ENCODE data around the gene SSR4.

The SSR4 gene

DNA sequence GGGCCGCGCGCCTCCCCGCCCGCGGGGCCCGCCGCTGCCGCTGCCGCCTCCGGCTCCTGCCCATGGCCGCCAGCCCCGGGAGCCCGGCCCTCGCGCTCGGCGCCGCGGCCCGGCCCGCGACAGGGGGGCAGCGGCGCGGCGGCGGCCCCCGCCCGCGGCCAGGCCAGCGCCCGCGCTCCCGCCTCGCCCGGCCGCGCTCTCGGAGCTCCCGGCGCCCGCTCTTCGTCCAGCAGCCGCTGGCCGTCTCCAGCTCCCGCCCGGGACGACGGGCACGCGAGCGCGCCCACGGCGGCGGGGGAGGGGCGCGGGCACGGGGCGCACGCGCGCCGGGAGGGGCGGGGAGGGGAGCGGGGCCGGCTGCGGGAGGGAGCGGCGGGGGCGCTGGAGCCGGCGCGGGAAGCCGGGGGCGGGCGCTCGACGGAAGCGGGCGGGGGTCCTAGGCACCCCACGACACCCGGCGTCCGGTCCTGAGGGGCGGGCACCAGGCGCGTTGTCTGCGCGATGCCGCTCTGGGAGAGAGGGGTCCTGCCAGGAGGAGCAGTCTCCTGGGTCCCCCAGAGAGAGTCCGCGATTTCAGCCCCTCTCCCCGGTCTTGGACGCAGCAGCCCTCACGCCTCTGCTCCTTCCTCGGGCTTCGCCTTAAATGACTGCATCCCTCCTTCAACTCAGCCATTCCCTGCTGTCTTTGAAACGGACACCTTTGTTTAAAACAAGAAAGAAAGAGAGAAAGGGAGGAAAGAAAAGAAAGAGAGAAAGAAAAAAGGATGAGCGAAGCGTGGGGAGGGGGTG lies 36.4 kb downstream of the SSR4 start:
- no peak for DNase-seq (ENCODE audit: low read depth)

DNA sequence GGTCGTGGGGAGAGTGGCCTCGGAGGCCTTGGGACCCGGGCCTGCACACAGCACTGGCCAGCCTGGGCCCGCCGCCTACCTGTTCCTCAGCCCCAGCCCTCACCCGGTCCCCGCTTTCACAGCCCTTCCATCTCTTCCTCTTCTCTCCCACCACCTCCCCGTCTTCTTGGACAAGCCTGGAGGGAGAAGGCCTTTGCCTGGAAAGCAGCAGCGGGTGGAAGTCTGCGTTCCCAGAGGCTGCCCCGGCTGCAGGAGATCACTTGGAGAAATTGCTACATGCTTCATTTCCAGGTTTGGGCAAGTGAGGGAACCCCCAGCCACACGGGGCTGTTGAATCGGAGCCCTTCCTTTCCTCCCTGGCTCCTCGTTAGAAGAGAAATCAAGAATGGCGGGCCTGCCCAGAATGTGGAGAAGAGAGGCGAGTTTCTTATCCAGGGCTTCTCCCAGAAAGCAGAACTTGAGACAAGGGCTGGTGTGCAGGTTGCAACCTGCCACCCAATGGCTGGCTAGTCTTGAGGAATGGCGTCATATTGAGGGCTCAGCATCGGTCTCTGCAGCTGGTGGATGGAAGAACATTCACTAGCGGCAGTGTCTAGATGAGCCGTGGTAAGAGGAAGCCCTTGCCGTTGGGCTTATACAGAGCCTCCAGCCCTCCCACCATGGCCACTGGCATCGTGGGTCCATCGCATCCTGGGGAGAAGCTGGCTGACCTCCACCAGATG lies 37.1 kb downstream of the SSR4 start:
- no peak for DNase-seq (ENCODE audit: low read depth)

DNA sequence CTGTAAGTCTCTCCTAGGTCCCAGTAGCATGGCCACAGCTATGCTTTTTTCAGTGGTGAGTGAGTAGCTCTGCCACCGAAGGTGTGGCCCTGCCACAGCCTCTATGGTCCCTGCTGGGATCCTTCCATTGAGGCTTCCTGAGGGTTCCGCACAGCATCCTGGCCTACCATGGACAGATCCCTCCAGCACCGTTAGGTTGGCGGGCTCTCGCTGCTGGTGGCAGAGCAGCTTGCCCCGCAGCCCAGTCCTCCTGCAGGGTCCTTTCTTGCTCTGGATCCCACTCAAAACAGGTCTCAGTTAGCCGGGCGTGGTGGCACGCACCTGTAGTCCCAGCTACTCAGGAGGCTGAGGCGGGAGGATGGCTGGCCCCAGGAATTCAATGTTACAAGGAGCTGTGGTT lies 38.3 kb downstream of the SSR4 start:
- no peak for DNase-seq (ENCODE audit: low read depth)

- DNase-seq (ENCODE audit: low read depth) = no peak
Measured at GRCh38 chrX:153836921-153837320, 42.5 kb downstream of the SSR4 start.

GRCh38 chrX:153844509-153845082 lies 50.1 kb downstream of the SSR4 start:
- no peak for DNase-seq (ENCODE audit: low read depth)

GRCh38 chrX:153845195-153845594 lies 50.7 kb downstream of the SSR4 start:
- no peak for DNase-seq (ENCODE audit: low read depth)

- no peak for DNase-seq (ENCODE audit: low read depth)
Measured at GRCh38 chrX:153845842-153846241, 51.4 kb downstream of the SSR4 start.

Data from stimulated activated CD8-positive, alpha-beta memory T cell treated with anti-CD3 and anti-CD28 coated beads, Interleukin-7, amount 100 ng/mL, for 24 hours (primary cell).